Prostate gland (tissue), 2 donors: Measurements from ENCODE around the gene CEACAM21.

Experiments used
- POLR2A ChIP-seq: fragments of 450-650 bp; IDR thresholded peaks from one replicate; pipeline ENCODE4 v1.6.1; 2016; ENCODE audit warnings: antibody characterized with exemption, mild to moderate bottlenecking
- TF ChIP-seq, protein P1 (sequence below), 4 experiments: fragments of 200-600 bp in 2 of 4; fragments of 450-650 bp in 2 of 4; sonication (generic) in 2 of 4; IDR thresholded peaks; 1 replicate in 3 of 4; 2 replicates in 1 of 4; pipeline ENCODE4 v1.5.1; 2016 to 2019; ENCODE audit warnings: antibody characterized with exemption in 4 of 4, mild to moderate bottlenecking in 2 of 4, moderate library complexity in 2 of 4

- TF ChIP-seq POLR2A, result no peak
- TF ChIP-seq, protein P1, sequence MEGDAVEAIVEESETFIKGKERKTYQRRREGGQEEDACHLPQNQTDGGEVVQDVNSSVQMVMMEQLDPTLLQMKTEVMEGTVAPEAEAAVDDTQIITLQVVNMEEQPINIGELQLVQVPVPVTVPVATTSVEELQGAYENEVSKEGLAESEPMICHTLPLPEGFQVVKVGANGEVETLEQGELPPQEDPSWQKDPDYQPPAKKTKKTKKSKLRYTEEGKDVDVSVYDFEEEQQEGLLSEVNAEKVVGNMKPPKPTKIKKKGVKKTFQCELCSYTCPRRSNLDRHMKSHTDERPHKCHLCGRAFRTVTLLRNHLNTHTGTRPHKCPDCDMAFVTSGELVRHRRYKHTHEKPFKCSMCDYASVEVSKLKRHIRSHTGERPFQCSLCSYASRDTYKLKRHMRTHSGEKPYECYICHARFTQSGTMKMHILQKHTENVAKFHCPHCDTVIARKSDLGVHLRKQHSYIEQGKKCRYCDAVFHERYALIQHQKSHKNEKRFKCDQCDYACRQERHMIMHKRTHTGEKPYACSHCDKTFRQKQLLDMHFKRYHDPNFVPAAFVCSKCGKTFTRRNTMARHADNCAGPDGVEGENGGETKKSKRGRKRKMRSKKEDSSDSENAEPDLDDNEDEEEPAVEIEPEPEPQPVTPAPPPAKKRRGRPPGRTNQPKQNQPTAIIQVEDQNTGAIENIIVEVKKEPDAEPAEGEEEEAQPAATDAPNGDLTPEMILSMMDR (IDR thresholded peaks at IDR 0.05), result no peak
These were observed 45.8 kb upstream of the CEACAM21 start for GRCh38 chr19:41530184-41530534.
